ENCODE results near the gene PLAAT3. TPM values are rescaled to one million over a fixed set of nuclear protein-coding genes. Genes with fewer than 3 reads are reported as not detected.
"Not testable (repeated sequence)": the region's sequence is repeated elsewhere in the genome, so short reads cannot be mapped to it uniquely, and the experiment has no call there.

PLAAT3 gene
- total RNA-seq, 1 donor from 2014 or later, result 15.5 TPM

- H3K9me3 ChIP-seq (ENCODE audit: insufficient read depth, low read depth, low read length), result no peaks in the 10 kb centered on the region
- DNase-seq (ENCODE audit: low read depth) (no peak), FAIRE-seq (no peak)
- H3K36me3 ChIP-seq (ENCODE audit: insufficient read depth, low read length), result no peaks in the 10 kb centered on the region
- H3K4me1 ChIP-seq (ENCODE audit: insufficient read depth, low read length), result no peaks in the 10 kb centered on the region
- no peak for TF ChIP-seq EZH2 (IDR thresholded peaks at IDR 0.05; ENCODE audit: insufficient read depth, low read length)
- TF ChIP-seq, protein P1, sequence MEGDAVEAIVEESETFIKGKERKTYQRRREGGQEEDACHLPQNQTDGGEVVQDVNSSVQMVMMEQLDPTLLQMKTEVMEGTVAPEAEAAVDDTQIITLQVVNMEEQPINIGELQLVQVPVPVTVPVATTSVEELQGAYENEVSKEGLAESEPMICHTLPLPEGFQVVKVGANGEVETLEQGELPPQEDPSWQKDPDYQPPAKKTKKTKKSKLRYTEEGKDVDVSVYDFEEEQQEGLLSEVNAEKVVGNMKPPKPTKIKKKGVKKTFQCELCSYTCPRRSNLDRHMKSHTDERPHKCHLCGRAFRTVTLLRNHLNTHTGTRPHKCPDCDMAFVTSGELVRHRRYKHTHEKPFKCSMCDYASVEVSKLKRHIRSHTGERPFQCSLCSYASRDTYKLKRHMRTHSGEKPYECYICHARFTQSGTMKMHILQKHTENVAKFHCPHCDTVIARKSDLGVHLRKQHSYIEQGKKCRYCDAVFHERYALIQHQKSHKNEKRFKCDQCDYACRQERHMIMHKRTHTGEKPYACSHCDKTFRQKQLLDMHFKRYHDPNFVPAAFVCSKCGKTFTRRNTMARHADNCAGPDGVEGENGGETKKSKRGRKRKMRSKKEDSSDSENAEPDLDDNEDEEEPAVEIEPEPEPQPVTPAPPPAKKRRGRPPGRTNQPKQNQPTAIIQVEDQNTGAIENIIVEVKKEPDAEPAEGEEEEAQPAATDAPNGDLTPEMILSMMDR (IDR thresholded peaks at IDR 0.05; ENCODE audit: insufficient read depth, low read depth, low read length), result no peak
- no peak overlapping the region for H2AFZ ChIP-seq (ENCODE audit: low read depth, low read length)
- Mint-ChIP-seq H3K27me3 (ENCODE audit: low read depth, unreplicated experiment) (no peaks in the 10 kb centered on the region), H3K9me3 (ENCODE audit: unreplicated experiment) (no peaks in the 10 kb centered on the region), H3K4me3 (ENCODE audit: unreplicated experiment) (no peak overlapping the region), H3K27ac (ENCODE audit: unreplicated experiment) (no peak overlapping the region), H3K4me1 (ENCODE audit: low read depth, unreplicated experiment) (no peaks in the 10 kb centered on the region), H3K36me3 (ENCODE audit: low read depth, unreplicated experiment) (peaks cover 7% of the 10 kb centered on the region)
- no peak overlapping the region for H3K9ac ChIP-seq (ENCODE audit: low read length)
- H4K20me1 ChIP-seq (ENCODE audit: insufficient read depth, low read length), result no peaks in the 10 kb centered on the region
- no peaks in the 10 kb centered on the region for H3K27me3 ChIP-seq (ENCODE audit: insufficient read depth, low read length)
- no peak overlapping the region for H3K4me3 ChIP-seq (ENCODE audit: insufficient read depth, low read depth, low read length)
- no peaks in the 10 kb centered on the region for H3K79me2 ChIP-seq (ENCODE audit: insufficient read depth, low read length)
- no peak overlapping the region for H3K27ac ChIP-seq (ENCODE audit: low read depth, low read length)
- no peak overlapping the region for H3K4me2 ChIP-seq (ENCODE audit: low read length)
Observed at GRCh38 chr11:63589000-63589399, 25.2 kb downstream of the PLAAT3 start.

- H3K4me3 Mint-ChIP-seq (ENCODE audit: unreplicated experiment), result no peak overlapping the region
- peaks cover 13% of the 10 kb centered on the region for H3K9me3 Mint-ChIP-seq (ENCODE audit: unreplicated experiment)
- peaks cover 12% of the 10 kb centered on the region for H3K36me3 Mint-ChIP-seq (ENCODE audit: low read depth, unreplicated experiment)
- Histone ChIP-seq H3K27me3 (ENCODE audit: insufficient read depth, low read length) (no peaks in the 10 kb centered on the region), H3K9me3 (ENCODE audit: insufficient read depth, low read depth, low read length) (no peaks in the 10 kb centered on the region), H3K9ac (ENCODE audit: low read length) (no peak overlapping the region), H3K27ac (ENCODE audit: low read depth, low read length) (no peak overlapping the region), H3K4me2 (ENCODE audit: low read length) (no peak overlapping the region), H2AFZ (ENCODE audit: low read depth, low read length) (no peak overlapping the region), H3K79me2 (ENCODE audit: insufficient read depth, low read length) (no peaks in the 10 kb centered on the region), H3K4me1 (ENCODE audit: insufficient read depth, low read length) (no peaks in the 10 kb centered on the region), H3K36me3 (ENCODE audit: insufficient read depth, low read length) (no peaks in the 10 kb centered on the region), H4K20me1 (ENCODE audit: insufficient read depth, low read length) (no peaks in the 10 kb centered on the region), H3K4me3 (ENCODE audit: insufficient read depth, low read depth, low read length) (no peak overlapping the region)
- no peaks in the 10 kb centered on the region for H3K4me1 Mint-ChIP-seq (ENCODE audit: low read depth, unreplicated experiment)
- FAIRE-seq, result no peak
- no peaks in the 10 kb centered on the region for H3K27me3 Mint-ChIP-seq (ENCODE audit: low read depth, unreplicated experiment)
- TF ChIP-seq, protein P1 (IDR thresholded peaks at IDR 0.05; ENCODE audit: insufficient read depth, low read depth, low read length), result no peak
- no peak for TF ChIP-seq EZH2 (IDR thresholded peaks at IDR 0.05; ENCODE audit: insufficient read depth, low read length)
- no peak for DNase-seq (ENCODE audit: low read depth)
- H3K27ac Mint-ChIP-seq (ENCODE audit: unreplicated experiment), result no peak overlapping the region
Observed at GRCh38 chr11:63586451-63587166, 27.6 kb downstream of the PLAAT3 start.

GRCh38 chr11:63583357-63583677 lies 30.9 kb downstream of the PLAAT3 start:
- Mint-ChIP-seq H3K27ac (ENCODE audit: unreplicated experiment) (no peak overlapping the region), H3K4me1 (ENCODE audit: low read depth, unreplicated experiment) (peaks cover 2% of the 10 kb centered on the region), H3K4me3 (ENCODE audit: unreplicated experiment) (no peak overlapping the region), H3K9me3 (ENCODE audit: unreplicated experiment) (peaks cover 34% of the 10 kb centered on the region), H3K36me3 (ENCODE audit: low read depth, unreplicated experiment) (peaks cover 20% of the 10 kb centered on the region), H3K27me3 (ENCODE audit: low read depth, unreplicated experiment) (no peaks in the 10 kb centered on the region)
- Histone ChIP-seq H3K36me3 (ENCODE audit: insufficient read depth, low read length) (no peaks in the 10 kb centered on the region), H3K27ac (ENCODE audit: low read depth, low read length) (no peak overlapping the region), H3K9ac (ENCODE audit: low read length) (no peak overlapping the region), H2AFZ (ENCODE audit: low read depth, low read length) (no peak overlapping the region), H3K4me1 (ENCODE audit: insufficient read depth, low read length) (no peaks in the 10 kb centered on the region), H4K20me1 (ENCODE audit: insufficient read depth, low read length) (no peaks in the 10 kb centered on the region), H3K27me3 (ENCODE audit: insufficient read depth, low read length) (no peaks in the 10 kb centered on the region), H3K79me2 (ENCODE audit: insufficient read depth, low read length) (no peaks in the 10 kb centered on the region), H3K4me3 (ENCODE audit: insufficient read depth, low read depth, low read length) (no peak overlapping the region), H3K9me3 (ENCODE audit: insufficient read depth, low read depth, low read length) (no peaks in the 10 kb centered on the region), H3K4me2 (ENCODE audit: low read length) (no peak overlapping the region)
- FAIRE-seq (no peak), DNase-seq (ENCODE audit: low read depth) (no peak)
- TF ChIP-seq, protein P1 (IDR thresholded peaks at IDR 0.05; ENCODE audit: insufficient read depth, low read depth, low read length), result no peak
- TF ChIP-seq EZH2 (IDR thresholded peaks at IDR 0.05; ENCODE audit: insufficient read depth, low read length), result no peak

DNA sequence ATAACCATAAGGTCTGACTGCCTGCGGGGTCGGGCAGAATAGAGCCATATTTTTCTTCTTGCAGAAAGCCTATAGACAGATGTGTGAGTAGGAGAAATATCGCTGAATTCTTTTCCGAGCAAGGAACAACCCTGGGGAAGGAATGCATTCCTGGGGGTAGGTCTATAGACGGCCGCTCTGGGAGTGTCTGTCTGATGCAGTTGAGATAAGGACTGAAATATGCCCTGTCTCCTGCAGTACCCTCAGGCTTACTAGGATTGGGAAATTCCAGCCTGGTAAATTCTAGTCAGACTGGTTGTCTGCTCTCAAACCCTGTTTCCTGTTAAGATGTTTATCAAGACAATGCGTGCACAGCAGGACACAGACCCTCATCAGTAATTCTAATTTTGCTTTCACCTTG lies 33.0 kb downstream of the PLAAT3 start:
- not testable (repeated sequence) for H3K4me3 Mint-ChIP-seq (ENCODE audit: unreplicated experiment); H3K27ac ChIP-seq (ENCODE audit: low read depth, low read length); H4K20me1 ChIP-seq (ENCODE audit: insufficient read depth, low read length); H2AFZ ChIP-seq (ENCODE audit: low read depth, low read length); H3K4me3 ChIP-seq (ENCODE audit: insufficient read depth, low read depth, low read length); H3K27me3 Mint-ChIP-seq (ENCODE audit: low read depth, unreplicated experiment); H3K9me3 ChIP-seq (ENCODE audit: insufficient read depth, low read depth, low read length); H3K4me1 Mint-ChIP-seq (ENCODE audit: low read depth, unreplicated experiment); FAIRE-seq; DNase-seq (ENCODE audit: low read depth); H3K27me3 ChIP-seq (ENCODE audit: insufficient read depth, low read length); H3K79me2 ChIP-seq (ENCODE audit: insufficient read depth, low read length); H3K4me1 ChIP-seq (ENCODE audit: insufficient read depth, low read length); H3K9ac ChIP-seq (ENCODE audit: low read length); H3K4me2 ChIP-seq (ENCODE audit: low read length); H3K36me3 ChIP-seq (ENCODE audit: insufficient read depth, low read length)
- Mint-ChIP-seq H3K36me3 (ENCODE audit: low read depth, unreplicated experiment) (peaks cover 22% of the 10 kb centered on the region), H3K27ac (ENCODE audit: unreplicated experiment) (peak overlapping the region; percentile 56), H3K9me3 (ENCODE audit: unreplicated experiment) (peaks cover 36% of the 10 kb centered on the region)
